GM23248 (cell line): Measurements from ENCODE around the gene IQGAP2.

Experiments
- EZH2 ChIP-seq: fragments of 200-600 bp; sonication (generic); IDR thresholded peaks from 2 replicates; pipeline ENCODE4 v1.6.1; 2018; ENCODE audit warnings: antibody characterized with exemption, mild to moderate bottlenecking; ENCODE audit not compliant: insufficient read depth, poor library complexity, severe bottlenecking
- EZH2phosphoT487 ChIP-seq: fragments of 200-600 bp; sonication (generic); IDR thresholded peaks from 2 replicates; pipeline ENCODE4 v1.6.1; 2018; ENCODE audit warnings: antibody characterized with exemption, moderate library complexity, mild to moderate bottlenecking, low read depth; ENCODE audit not compliant: insufficient read depth

GRCh38 chr5:76380346-76381066 lies 22.6 kb upstream of the IQGAP2 start:
- TF ChIP-seq EZH2 (no peak), EZH2phosphoT487 (no peak)
